Measurements from ENCODE around the gene ZMYND12.
"Not testable (repeated sequence)": the region's sequence is repeated elsewhere in the genome, so short reads cannot be mapped to it uniquely, and the experiment has no call there.

Gene ZMYND12

GRCh38 chr1:42479621-42480020 is 23.8 kb upstream of the ZMYND12 start:
- ATAC-seq, result peak; percentile 76

GRCh38 chr1:42477775-42478174 is 22.0 kb upstream of the ZMYND12 start:
- ATAC-seq, result no peak
- TF ChIP-seq ARNTL (CRISPR knock-in tag; IDR thresholded peaks at IDR 0.05; ENCODE audit: borderline replicate concordance, low read depth) (no peak), ZNF565 (CRISPR knock-in tag; conservative IDR thresholded peaks at IDR 0.05; ENCODE audit: low read depth) (no peak), ZFP30 (CRISPR knock-in tag; IDR thresholded peaks at IDR 0.05) (no peak), ISL1 (CRISPR knock-in tag; IDR thresholded peaks at IDR 0.05) (no peak), TCF4 (CRISPR knock-in tag; IDR thresholded peaks at IDR 0.05; ENCODE audit: borderline replicate concordance) (no peak), ZC3H10 (CRISPR knock-in tag; IDR thresholded peaks at IDR 0.05) (no peak), OSR1 (CRISPR knock-in tag; IDR thresholded peaks at IDR 0.05) (no peak), BACH2 (CRISPR knock-in tag; IDR thresholded peaks at IDR 0.05; ENCODE audit: borderline replicate concordance) (no peak), POU6F1 (CRISPR knock-in tag; IDR thresholded peaks at IDR 0.05; ENCODE audit: borderline replicate concordance, low read depth) (no peak), SNAI2 (CRISPR knock-in tag; IDR thresholded peaks at IDR 0.05) (no peak), ZFP3 (CRISPR knock-in tag; IDR thresholded peaks at IDR 0.05) (no peak), CSRNP3 (CRISPR knock-in tag; IDR thresholded peaks at IDR 0.05) (no peak), PPARA (CRISPR knock-in tag; IDR thresholded peaks at IDR 0.05; ENCODE audit: borderline replicate concordance) (no peak)

More at GRCh38 chr1:42479621-42480020, 23.8 kb upstream of the ZMYND12 start:
- TF ChIP-seq ZNF565 (CRISPR knock-in tag; conservative IDR thresholded peaks at IDR 0.05; ENCODE audit: low read depth) (no peak), ISL1 (CRISPR knock-in tag; IDR thresholded peaks at IDR 0.05) (no peak), CSDC2 (CRISPR knock-in tag; IDR thresholded peaks at IDR 0.05) (no peak)

GRCh38 chr1:42477354-42477753 is 21.5 kb upstream of the ZMYND12 start:
- ATAC-seq, result not testable (repeated sequence)

GRCh38 chr1:42476605-42477004 is 20.8 kb upstream of the ZMYND12 start:
- ATAC-seq, result no peak
- TF ChIP-seq ZFP3 (CRISPR knock-in tag; IDR thresholded peaks at IDR 0.05) (no peak), TSHZ2 (CRISPR knock-in tag; IDR thresholded peaks at IDR 0.05) (no peak), ZC3H10 (CRISPR knock-in tag; IDR thresholded peaks at IDR 0.05) (no peak), CREB5 (CRISPR knock-in tag; IDR thresholded peaks at IDR 0.05; ENCODE audit: low read depth) (no peak), ZNF565 (CRISPR knock-in tag; conservative IDR thresholded peaks at IDR 0.05; ENCODE audit: low read depth) (no peak), ZNF70 (CRISPR knock-in tag; IDR thresholded peaks at IDR 0.05) (no peak)

- no peak for TF ChIP-seq GLIS3 (CRISPR knock-in tag; IDR thresholded peaks at IDR 0.05)
- TF ChIP-seq TSHZ2 (CRISPR knock-in tag; IDR thresholded peaks at IDR 0.05), result no peak
- no peak for TF ChIP-seq TOX (CRISPR knock-in tag; IDR thresholded peaks at IDR 0.05; ENCODE audit: borderline replicate concordance)
- no peak for TF ChIP-seq RARB (CRISPR knock-in tag; IDR thresholded peaks at IDR 0.05)
- no peak for TF ChIP-seq ZNF70 (CRISPR knock-in tag; IDR thresholded peaks at IDR 0.05)
- TF ChIP-seq CREB5 (CRISPR knock-in tag; IDR thresholded peaks at IDR 0.05; ENCODE audit: low read depth), result no peak
- no peak for TF ChIP-seq CSDC2 (CRISPR knock-in tag; IDR thresholded peaks at IDR 0.05)
- TF ChIP-seq ZFP30 (CRISPR knock-in tag; IDR thresholded peaks at IDR 0.05), result no peak
- no peak for TF ChIP-seq BACH2 (CRISPR knock-in tag; IDR thresholded peaks at IDR 0.05; ENCODE audit: borderline replicate concordance)
- no peak for TF ChIP-seq ZNF565 (CRISPR knock-in tag; conservative IDR thresholded peaks at IDR 0.05; ENCODE audit: low read depth)
- no peak for TF ChIP-seq OSR1 (CRISPR knock-in tag; IDR thresholded peaks at IDR 0.05)
- TF ChIP-seq CSRNP3 (CRISPR knock-in tag; IDR thresholded peaks at IDR 0.05), result no peak
- TF ChIP-seq ARNTL (CRISPR knock-in tag; IDR thresholded peaks at IDR 0.05; ENCODE audit: borderline replicate concordance, low read depth), result no peak
- no peak for ATAC-seq
Measured at GRCh38 chr1:42469727-42470126, 13.9 kb upstream of the ZMYND12 start.
